Astrocyte (in vitro differentiated cells and primary cell): Measurements from ENCODE around the gene BPIFA2.

ENCODE experiments used
- CTCF ChIP-seq: IDR thresholded peaks from 2 replicates; pipeline ENCODE4 v1.5.1; 2011; ENCODE audit warnings: low read depth, mild to moderate bottlenecking, inconsistent platforms, low read length, moderate library complexity; ENCODE audit not compliant: insufficient read depth
- EZH2 ChIP-seq: IDR thresholded peaks from 2 replicates; pipeline ENCODE4 v1.6.1; 2012; ENCODE audit warnings: mild to moderate bottlenecking, low read length, inconsistent platforms; ENCODE audit not compliant: insufficient read depth

GRCh38 chr20:33191955-33192354 is 24.0 kb downstream of the BPIFA2 start:
- no peak for TF ChIP-seq CTCF
- TF ChIP-seq EZH2, result no peak
